DND-41 (cell line): ENCODE results near the gene OR52A1.
"Not testable (repeated sequence)": the region's sequence is repeated elsewhere in the genome, so short reads cannot be mapped to it uniquely, and the experiment has no call there.

Source experiments
- CTCF ChIP-seq: IDR thresholded peaks from 2 replicates; pipeline ENCODE4 v1.5.1; 2012; ENCODE audit warnings: borderline replicate concordance, low read length, moderate library complexity, mild to moderate bottlenecking; ENCODE audit not compliant: poor library complexity, severe bottlenecking; ENCODE audit errors: extremely low read depth
- EZH2 ChIP-seq: IDR thresholded peaks from 3 replicates; pipeline ENCODE4 v1.6.1; 2012; ENCODE audit warnings: borderline replicate concordance, low read depth, mild to moderate bottlenecking, moderate library complexity, low read length, inconsistent platforms; ENCODE audit not compliant: severe bottlenecking

- TF ChIP-seq EZH2, CTCF: not testable (repeated sequence)
Observed at GRCh38 chr11:5144206-5144605, 10.4 kb downstream of the OR52A1 start.
